ENCODE measurements around the gene P2RY6.
A peak's percentile ranks its signal among the peaks of the same experiment; 100 is the strongest.

- TF ChIP-seq CTCF (conservative IDR thresholded peaks at IDR 0.05; ENCODE audit: low read depth, low read length) (no peak), MXI1 (IDR thresholded peaks at IDR 0.05; ENCODE audit: borderline replicate concordance, low read depth, low read length) (no peak), RFX5 (IDR thresholded peaks at IDR 0.05; ENCODE audit: low read depth, low read length) (no peak), POLR2A (IDR thresholded peaks at IDR 0.05; ENCODE audit: low read depth, low read length) (no peak), RAD21 (IDR thresholded peaks at IDR 0.05; ENCODE audit: low read length) (no peak), FOS (IDR thresholded peaks at IDR 0.05; ENCODE audit: low read depth, low read length) (0 out of 2 replicates have a peak, but pooled peaks have one; percentile 31), SMC3 (IDR thresholded peaks at IDR 0.05; ENCODE audit: low read depth, low read length) (no peak), RCOR1 (IDR thresholded peaks at IDR 0.05; ENCODE audit: insufficient replicate concordance, low read length) (no peak)
Measured at GRCh38 chr11:73257342-73258103, 14.6 kb upstream of the P2RY6 start.

Data from IMR-90 (cell line).